T-helper 2 cell treated with Interferon-gamma antibody and Interleukin-4, amounts not matched to agents 5 μg/mL and 100 μg/mL, for 36 hours (primary cell): Measurements from ENCODE around the gene CIITA.
A peak's percentile ranks its signal among the peaks of the same experiment; 100 is the strongest.
"Not testable (repeated sequence)": the region's sequence is repeated elsewhere in the genome, so short reads cannot be mapped to it uniquely, and the experiment has no call there.

ENCODE experiments used
- DNase-seq: peaks from one replicate; pipeline ENCODE4 v3.0.0; 2021; ENCODE audit warnings: low spot score
- H3K27ac Mint-ChIP-seq: one replicate; pipeline ENCODE4 v1.8.0; 2021; ENCODE audit warnings: mild to moderate bottlenecking, mixed read lengths
- H3K27me3 Mint-ChIP-seq: one replicate; pipeline ENCODE4 v1.8.0; 2021; ENCODE audit warnings: low read depth, mixed read lengths
- H3K36me3 Mint-ChIP-seq: one replicate; pipeline ENCODE4 v1.8.0; 2021; ENCODE audit warnings: low read depth, mixed read lengths
- H3K4me1 Mint-ChIP-seq: one replicate; pipeline ENCODE4 v1.8.0; 2021; ENCODE audit warnings: low read depth, mixed read lengths
- H3K4me3 Mint-ChIP-seq: one replicate; pipeline ENCODE4 v1.8.0; 2022; ENCODE audit warnings: mild to moderate bottlenecking, moderate library complexity, mixed read lengths
- H3K9me3 Mint-ChIP-seq: one replicate; pipeline ENCODE4 v1.8.0; 2021; ENCODE audit warnings: mixed read lengths

Gene CIITA

GRCh38 chr16:10936272-10936984 is 59.4 kb downstream of the CIITA start:
- Mint-ChIP-seq H3K4me1 (peaks cover 56% of the 10 kb centered on the region), H3K9me3 (no peaks in the 10 kb centered on the region), H3K27ac (no peak overlapping the region), H3K27me3 (no peaks in the 10 kb centered on the region), H3K4me3 (no peak overlapping the region), H3K36me3 (peaks cover 30% of the 10 kb centered on the region)
- DNase-seq, result no peak

DNA sequence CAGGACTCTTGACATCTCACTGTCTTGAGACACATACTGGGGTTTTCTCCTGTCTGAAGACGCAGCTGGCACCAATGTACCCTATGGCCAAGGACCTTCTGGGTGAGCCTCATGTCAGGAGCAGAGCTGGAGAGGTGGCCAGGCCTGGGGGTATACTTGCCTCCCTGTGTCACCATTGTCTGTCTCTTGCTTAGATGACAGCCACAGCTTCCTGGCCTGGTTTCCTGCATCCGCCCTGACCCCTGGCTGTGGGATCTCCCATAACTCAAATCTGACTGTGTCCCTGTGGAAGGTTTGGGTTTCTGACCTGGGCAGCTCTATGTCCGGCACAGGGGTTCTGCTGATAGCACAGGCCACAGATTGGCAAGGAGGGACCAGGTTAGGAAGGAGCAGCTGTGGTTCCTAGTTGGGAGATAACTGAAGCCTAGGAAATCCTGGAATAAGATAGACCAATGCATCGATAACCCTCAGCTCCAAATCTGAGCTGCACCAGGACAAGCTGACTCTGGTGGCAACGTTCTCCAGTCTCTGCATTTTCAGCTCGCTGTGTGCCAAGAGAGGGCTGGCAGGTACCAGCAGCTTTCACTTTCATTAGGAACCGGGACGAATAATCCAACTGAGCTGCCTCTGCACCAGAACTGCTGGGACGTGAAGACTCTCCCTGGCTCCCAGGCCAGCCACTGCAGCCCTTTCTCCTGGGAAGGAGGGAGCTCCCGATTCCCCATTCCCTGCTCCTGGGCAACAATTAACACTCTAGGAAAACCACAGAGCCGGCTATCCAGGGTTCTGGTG is 60.3 kb downstream of the CIITA start:
- Mint-ChIP-seq H3K27me3 (no peaks in the 10 kb centered on the region), H3K27ac (peak overlapping the region; percentile 43), H3K9me3 (no peaks in the 10 kb centered on the region), H3K4me3 (peak overlapping the region; percentile 91), H3K4me1 (peaks cover 58% of the 10 kb centered on the region), H3K36me3 (peaks cover 30% of the 10 kb centered on the region)
- DNase-seq, result no peak

DNA sequence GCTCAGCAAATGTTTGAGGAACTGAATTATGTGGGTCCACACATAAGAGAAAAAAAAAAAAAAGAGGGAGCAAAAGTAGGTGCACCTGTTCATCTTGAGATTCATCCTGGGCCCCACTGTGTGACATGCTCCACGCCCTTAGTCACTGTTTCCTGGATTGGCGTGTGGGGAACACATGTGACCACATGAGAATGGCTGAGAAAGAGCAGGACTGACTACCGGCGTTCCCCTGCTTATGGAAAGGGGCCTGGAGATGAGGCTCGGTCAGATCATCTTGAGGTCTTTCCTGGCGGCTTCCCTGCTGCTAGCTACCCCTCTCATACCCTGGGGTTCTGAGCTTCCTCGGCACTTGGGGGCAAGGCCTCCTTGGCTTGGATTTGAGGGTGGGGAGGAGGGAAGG is 61.3 kb downstream of the CIITA start:
- H3K9me3 Mint-ChIP-seq, result no peaks in the 10 kb centered on the region
- peak overlapping the region; percentile 43 for H3K27ac Mint-ChIP-seq
- peaks cover 26% of the 10 kb centered on the region for H3K36me3 Mint-ChIP-seq
- peaks cover 60% of the 10 kb centered on the region for H3K4me1 Mint-ChIP-seq
- DNase-seq, result peak; percentile 53
- peak overlapping the region; percentile 91 for H3K4me3 Mint-ChIP-seq
- H3K27me3 Mint-ChIP-seq, result no peaks in the 10 kb centered on the region

DNA sequence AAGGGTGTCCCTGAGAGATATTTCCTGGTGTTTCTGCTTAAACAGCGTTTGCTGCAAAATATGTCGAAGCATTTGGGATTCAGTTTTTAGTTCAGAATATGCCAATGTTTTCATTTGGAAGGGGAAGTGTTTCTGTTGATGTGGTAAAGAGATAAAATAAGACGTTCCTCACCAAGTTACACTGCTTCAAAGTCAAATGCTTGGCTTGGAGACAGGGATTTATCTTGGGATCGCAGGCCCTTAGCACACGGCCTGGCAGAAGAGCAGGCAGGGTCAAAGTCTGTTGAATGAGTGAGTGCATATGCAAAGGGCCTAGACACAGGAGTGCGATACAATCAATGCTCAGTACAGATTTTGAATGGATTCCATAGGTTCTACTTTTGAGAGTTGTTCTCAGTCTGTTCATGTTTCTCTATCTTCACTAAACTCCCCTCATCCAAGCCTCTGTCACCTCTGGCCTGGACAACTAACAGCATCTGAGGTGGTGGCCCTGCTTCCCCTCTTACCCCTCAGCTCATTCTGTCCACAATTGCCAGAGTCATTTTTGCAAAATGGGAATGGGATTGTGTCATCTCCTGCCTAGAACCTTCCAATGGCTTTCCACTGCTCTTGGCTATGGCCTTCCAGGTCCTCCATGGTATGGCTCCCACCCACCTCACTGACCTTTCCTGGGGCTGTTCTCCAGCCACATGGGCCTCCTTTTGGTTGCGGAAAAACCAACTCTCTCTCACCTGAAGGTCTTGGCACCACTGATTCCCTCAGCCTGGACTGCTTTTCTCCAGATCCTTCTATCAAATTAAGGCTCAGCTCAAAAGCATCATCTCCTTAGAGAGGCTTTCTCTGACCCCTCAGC is 62.0 kb downstream of the CIITA start:
- Mint-ChIP-seq H3K27ac (peak overlapping the region; percentile 13), H3K9me3 (no peaks in the 10 kb centered on the region), H3K4me1 (peaks cover 63% of the 10 kb centered on the region), H3K27me3 (no peaks in the 10 kb centered on the region), H3K4me3 (peak overlapping the region; percentile 91), H3K36me3 (peaks cover 26% of the 10 kb centered on the region)
- no peak for DNase-seq

DNA sequence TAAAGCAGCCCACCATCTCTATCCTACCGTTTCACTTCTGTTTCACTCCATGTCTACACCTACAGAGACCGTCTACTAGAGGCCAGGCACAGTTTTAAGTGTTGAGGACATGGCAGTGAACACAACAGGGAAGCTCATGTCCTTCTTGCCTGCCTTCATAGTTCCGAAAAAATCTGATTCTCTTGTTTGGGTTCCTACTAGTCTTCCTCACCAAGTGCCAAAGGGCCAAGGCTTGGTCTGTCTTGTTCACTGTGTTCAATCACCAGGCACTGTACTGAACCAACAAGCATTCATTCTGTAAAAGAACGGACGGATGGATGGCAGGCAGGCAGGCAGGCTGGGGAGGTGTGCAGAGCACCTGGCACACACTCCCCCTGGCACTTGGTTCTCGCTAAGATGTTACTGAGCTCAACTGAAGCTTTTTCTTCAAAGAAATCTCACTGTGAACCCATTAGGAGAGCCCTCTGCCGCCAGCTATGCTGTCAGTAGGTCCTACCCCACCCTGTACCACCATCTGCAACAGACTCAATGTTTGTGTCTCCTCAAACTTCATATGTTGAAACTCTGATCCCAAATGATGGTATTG is 62.7 kb downstream of the CIITA start:
- H3K27ac Mint-ChIP-seq, result peak overlapping the region; percentile 12
- no peaks in the 10 kb centered on the region for H3K27me3 Mint-ChIP-seq
- DNase-seq, result no peak
- peak overlapping the region; percentile 91 for H3K4me3 Mint-ChIP-seq
- H3K4me1 Mint-ChIP-seq, result peaks cover 65% of the 10 kb centered on the region
- H3K36me3 Mint-ChIP-seq, result peaks cover 26% of the 10 kb centered on the region
- no peaks in the 10 kb centered on the region for H3K9me3 Mint-ChIP-seq

- no peak for DNase-seq
- Mint-ChIP-seq H3K4me3 (peak overlapping the region; percentile 91), H3K4me1 (peaks cover 62% of the 10 kb centered on the region), H3K36me3 (peaks cover 22% of the 10 kb centered on the region), H3K27ac (no peak overlapping the region), H3K27me3 (no peaks in the 10 kb centered on the region), H3K9me3 (no peaks in the 10 kb centered on the region)
Observed at GRCh38 chr16:10940501-10941079, 63.6 kb downstream of the CIITA start.

- Mint-ChIP-seq H3K4me1 (peaks cover 69% of the 10 kb centered on the region), H3K36me3 (peaks cover 14% of the 10 kb centered on the region), H3K27ac (peak overlapping the region; percentile 68), H3K27me3 (no peaks in the 10 kb centered on the region), H3K4me3 (peak overlapping the region; percentile 91), H3K9me3 (no peaks in the 10 kb centered on the region)
- no peak for DNase-seq
Observed at GRCh38 chr16:10941127-10941933, 64.3 kb downstream of the CIITA start.

GRCh38 chr16:10941935-10942351 is 64.9 kb downstream of the CIITA start:
- not testable (repeated sequence) for H3K27ac Mint-ChIP-seq, DNase-seq, H3K27me3 Mint-ChIP-seq, H3K9me3 Mint-ChIP-seq
- peaks cover 64% of the 10 kb centered on the region for H3K4me1 Mint-ChIP-seq
- peaks cover 12% of the 10 kb centered on the region for H3K36me3 Mint-ChIP-seq
- H3K4me3 Mint-ChIP-seq, result peak overlapping the region; percentile 91

- Mint-ChIP-seq H3K36me3 (peaks cover 9% of the 10 kb centered on the region), H3K4me3 (peak within 1 kb of the TSS; percentile 91), H3K27ac (peak within 1 kb of the TSS; percentile 68), H3K9me3 (no peaks in the 10 kb centered on the region), H3K4me1 (peaks cover 63% of the 10 kb centered on the region), H3K27me3 (no peaks in the 10 kb centered on the region)
- DNase-seq, result peak; percentile 97
Observed at GRCh38 chr16:10942352-10943063, 65.5 kb downstream of the CIITA start, which contains the start of gene DEXI. Gene DEXI (minus strand): TSS chr16:10942468. CDS start chr16:10942005, 463 bp downstream.

- H3K9me3 Mint-ChIP-seq, result no peaks in the 10 kb centered on the region
- H3K27me3 Mint-ChIP-seq, result no peaks in the 10 kb centered on the region
- peaks cover 58% of the 10 kb centered on the region for H3K4me1 Mint-ChIP-seq
- peaks cover 7% of the 10 kb centered on the region for H3K36me3 Mint-ChIP-seq
- peak overlapping the region; percentile 69 for H3K4me3 Mint-ChIP-seq
- no peak for DNase-seq
- no peak overlapping the region for H3K27ac Mint-ChIP-seq
Observed at GRCh38 chr16:10943064-10943353, 66.0 kb downstream of the CIITA start.

- no peaks in the 10 kb centered on the region for H3K9me3 Mint-ChIP-seq
- no peaks in the 10 kb centered on the region for H3K27me3 Mint-ChIP-seq
- H3K4me3 Mint-ChIP-seq, result peak within 1 kb of the TSS; percentile 79
- peak within 1 kb of the TSS; percentile 66 for H3K27ac Mint-ChIP-seq
- peaks cover 51% of the 10 kb centered on the region for H3K4me1 Mint-ChIP-seq
- peaks cover 3% of the 10 kb centered on the region for H3K36me3 Mint-ChIP-seq
- DNase-seq, result peak; percentile 97
Observed at GRCh38 chr16:10944249-10945064, 67.5 kb downstream of the CIITA start, which contains the start of gene CLEC16A. Gene CLEC16A (plus strand): TSS chr16:10944564. CDS start chr16:10944718, 154 bp downstream.
